Head of caudate nucleus (tissue), 42 donors: ENCODE data around the gene SH3TC1.

ENCODE experiments used
- DNase-seq, 42 donors: peaks; one replicate each; pipeline versions ENCODE4 v3.0.0 to v3.0.0-alpha.2; 2020 to 2021; ENCODE audit warnings: mixed read lengths in 7 of 42
- intact Hi-C: fragments of 100-400 bp; cut with DNase I; formaldehyde crosslinking; loops from one replicate; pipeline ENCODE4 v1.15.0; 2022

SH3TC1 gene

DNA sequence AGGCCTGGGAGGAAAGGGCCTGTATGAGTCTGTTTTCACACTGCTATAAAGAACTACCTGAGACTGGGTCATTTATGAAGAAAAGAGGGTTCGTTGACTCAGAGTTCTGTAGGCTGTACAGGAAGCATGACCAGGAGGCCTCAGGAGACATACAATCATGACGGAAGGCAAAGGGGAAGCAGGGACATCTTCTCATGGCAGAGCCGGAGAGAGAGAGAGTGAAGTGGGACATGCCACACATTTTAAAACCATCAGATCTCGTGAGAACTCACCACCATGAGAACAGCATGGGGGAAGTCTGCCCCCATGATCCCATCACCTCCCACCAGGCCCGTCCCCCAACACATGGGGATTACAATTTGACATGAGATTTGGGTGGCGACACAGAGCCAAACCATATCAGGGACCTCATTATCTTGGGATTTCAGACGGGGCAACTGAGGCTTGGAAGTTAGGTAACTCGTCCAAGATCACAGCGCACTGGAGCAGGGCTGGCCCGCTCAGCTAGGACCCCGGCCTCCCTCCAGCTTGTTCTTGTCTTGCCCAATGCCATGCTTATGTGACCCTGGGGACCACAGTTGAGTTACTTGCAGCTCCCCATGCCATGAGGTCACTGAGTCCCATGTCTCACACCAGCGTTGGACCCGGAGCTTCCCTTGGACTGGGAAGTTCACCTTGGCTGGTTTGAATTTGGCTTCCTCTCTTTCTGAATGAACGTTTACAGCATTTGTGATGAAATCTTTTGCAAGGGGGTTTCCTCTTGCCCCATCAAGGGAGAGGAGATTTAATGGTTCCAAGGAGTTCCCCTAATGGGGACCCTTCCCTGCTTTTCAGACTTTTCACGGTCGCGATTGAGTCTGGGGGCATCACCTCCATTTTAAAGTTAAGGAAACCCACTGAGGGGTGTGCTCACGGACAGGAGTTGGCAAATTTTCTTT lies 88.5 kb downstream of the SH3TC1 start:
- DNase-seq = no peak
- intact Hi-C loops = no loop called here

DNA sequence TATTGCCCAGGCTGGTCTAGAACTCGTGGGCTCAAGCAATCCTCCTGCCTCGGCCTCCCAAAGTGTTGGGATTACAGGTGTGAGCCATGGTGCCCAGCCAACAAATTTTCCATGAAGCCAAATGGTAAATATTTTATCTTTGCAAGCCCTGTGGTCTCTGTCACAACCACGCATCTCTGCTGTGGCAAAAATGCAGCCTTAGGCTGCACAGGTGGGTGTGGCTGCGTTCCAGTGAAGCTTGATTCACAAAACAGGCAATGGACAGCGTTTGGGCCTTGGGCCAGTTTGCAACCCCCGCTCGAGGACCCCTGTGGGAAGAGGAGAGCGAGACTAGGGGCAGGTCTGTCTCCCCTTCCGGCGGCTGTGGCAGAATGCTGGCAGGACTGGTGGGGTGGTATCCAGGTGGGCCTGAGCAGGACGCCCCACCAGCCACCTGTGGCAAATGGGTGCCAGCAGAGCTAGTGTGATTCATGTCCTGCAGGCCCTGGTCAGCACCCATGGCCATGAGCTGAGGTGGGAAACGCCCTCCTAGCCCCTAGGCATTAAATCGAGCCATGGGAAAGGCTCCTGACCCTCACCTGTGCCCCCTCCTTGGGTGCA lies 90.2 kb downstream of the SH3TC1 start:
- no peak for DNase-seq
- intact Hi-C loops = no loop called here

DNA sequence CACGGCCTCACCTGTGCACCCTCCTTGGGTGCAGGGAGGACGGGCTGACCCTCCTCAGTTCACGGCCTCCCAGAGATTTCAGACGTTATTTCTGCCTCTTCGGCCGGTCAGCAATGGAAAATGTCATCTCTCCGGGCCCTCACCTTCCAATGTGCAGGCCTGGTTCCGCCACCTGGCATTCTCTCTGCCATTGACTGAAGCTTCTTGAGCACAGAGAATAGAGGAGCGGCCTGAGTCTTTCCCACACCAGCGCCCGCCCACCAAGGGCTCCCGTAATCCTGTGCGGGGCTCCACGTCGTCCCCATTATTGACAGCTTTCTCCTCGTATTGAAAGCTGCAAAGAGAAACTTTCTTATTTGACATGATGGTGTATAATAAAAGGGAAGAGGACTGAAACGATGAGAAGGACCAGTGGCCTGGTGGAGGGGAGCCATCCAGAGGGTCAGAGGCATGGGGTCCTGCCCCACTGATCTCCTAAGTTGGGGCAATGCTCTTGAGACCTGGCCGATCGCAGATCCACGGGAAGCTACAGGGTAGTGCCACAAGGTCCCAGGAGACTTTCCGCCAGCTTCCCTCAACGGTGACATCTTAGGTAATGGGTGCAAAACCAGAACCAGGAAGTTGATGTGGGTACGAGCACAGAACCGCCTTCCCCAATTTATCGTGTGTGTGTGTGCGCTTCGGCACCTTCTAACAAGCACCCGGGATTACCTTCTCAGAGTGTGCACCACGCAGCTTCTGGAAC lies 91.0 kb downstream of the SH3TC1 start:
- intact Hi-C loops = no loop called here
- DNase-seq = no peak

DNA sequence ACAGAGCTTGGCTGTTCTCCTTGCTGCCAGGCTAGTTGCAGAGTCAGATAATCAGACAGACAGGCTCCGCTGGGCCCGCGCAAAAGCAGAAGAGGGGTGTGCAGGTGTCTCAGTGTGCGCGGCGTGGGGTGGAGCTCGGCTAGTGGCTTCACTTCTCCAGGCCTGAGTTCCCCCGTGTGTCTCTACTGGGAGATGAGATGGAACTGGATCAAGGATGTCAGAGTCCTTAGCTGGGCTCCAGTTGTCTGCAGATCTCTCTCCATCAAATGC lies 91.5 kb downstream of the SH3TC1 start:
- intact Hi-C loops = no loop called here
- DNase-seq = no peak
